Measurements from ENCODE around the gene TFRC.

GRCh38 chr3:196067439-196067838, 14.5 kb downstream of the TFRC start:
- TF ChIP-seq, protein P1, sequence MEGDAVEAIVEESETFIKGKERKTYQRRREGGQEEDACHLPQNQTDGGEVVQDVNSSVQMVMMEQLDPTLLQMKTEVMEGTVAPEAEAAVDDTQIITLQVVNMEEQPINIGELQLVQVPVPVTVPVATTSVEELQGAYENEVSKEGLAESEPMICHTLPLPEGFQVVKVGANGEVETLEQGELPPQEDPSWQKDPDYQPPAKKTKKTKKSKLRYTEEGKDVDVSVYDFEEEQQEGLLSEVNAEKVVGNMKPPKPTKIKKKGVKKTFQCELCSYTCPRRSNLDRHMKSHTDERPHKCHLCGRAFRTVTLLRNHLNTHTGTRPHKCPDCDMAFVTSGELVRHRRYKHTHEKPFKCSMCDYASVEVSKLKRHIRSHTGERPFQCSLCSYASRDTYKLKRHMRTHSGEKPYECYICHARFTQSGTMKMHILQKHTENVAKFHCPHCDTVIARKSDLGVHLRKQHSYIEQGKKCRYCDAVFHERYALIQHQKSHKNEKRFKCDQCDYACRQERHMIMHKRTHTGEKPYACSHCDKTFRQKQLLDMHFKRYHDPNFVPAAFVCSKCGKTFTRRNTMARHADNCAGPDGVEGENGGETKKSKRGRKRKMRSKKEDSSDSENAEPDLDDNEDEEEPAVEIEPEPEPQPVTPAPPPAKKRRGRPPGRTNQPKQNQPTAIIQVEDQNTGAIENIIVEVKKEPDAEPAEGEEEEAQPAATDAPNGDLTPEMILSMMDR (IDR thresholded peaks at IDR 0.05; ENCODE audit: poor library complexity) = no peak
- no peak for TF ChIP-seq EZH2phosphoT487 (IDR thresholded peaks at IDR 0.05; ENCODE audit: low read depth, severe bottlenecking, unreplicated experiment)

Data from hepatocyte (in vitro differentiated cells).